Activated CD8-positive, alpha-beta memory T cell treated with anti-CD3 and anti-CD28 coated beads, Interleukin-2, amount 50 U/mL, for 24 hours (primary cell): ENCODE results near the gene STARD8.

ENCODE experiments used
- DNase-seq: peaks from one replicate; pipeline ENCODE4 v3.0.0-alpha.2; 2020; ENCODE audit errors: extremely low read depth

STARD8 gene

DNA sequence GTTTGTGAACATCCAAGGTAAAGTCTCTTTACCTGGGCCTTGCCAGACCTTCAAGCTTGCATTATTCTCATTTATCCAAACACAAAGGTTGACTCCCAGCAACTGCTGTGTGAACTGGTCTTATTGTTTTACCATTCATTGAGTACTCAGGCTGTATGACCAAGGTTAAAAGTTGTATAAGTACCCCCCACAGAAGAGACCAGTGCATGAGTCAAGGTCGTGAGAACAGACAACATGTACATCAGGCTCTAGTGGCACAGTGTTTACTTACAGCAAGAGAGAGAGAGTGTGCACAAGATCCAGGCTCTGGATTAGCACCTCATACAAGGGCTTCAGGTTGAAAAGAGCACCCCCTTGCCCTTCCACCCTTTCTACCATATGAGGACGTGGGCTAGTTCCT lies 103.9 kb downstream of the STARD8 start:
- no peak for DNase-seq

DNA sequence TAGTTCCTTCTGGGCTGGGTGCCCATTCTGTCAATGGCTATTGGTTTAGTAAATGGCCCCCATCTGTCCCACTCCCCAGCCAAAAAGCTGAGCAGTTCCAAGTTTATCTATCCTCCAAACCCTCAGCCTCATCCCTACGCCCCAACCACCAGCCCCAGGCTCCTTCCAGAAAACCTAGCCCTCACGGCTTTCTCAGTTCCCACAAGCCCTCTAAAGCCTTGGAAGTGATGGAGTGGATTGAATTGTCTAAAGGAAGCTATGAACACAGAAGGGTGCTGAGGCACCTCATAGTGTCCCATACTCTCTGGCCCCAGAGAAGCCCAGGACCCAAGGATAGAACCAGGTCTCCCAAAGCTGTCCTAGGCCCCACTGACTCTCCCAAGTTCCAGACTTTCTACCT lies 105.8 kb downstream of the STARD8 start:
- no peak for DNase-seq

- DNase-seq = no peak
These were observed 106.9 kb downstream of the STARD8 start for GRCh38 chrX:68754406-68754805.

DNA sequence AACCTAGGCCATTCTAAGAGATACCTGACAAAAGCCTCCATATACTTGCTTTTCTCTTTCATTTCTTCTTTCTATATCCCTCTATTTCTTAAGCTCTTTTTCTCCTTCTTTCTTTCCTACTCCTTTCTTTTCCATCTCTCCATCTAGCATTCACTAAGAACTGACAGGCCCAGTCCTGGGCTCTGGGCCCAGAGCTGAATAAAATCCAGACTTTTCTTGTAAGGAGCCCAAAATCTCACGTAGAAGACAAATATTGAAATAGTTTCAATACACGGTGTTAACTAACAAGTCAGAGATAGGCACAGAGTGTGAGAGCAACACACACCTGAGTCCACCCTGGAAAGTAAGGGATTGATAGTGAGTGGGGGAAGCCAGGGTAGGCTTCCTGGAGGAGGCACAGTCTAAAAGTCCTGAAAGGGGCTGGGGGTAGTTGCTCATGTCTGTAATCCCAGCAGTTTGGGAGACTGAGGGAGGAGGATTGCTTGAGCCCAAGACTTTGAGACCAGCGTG lies 108.2 kb downstream of the STARD8 start:
- DNase-seq = no peak

- DNase-seq = no peak
These were observed 109.9 kb downstream of the STARD8 start for GRCh38 chrX:68757331-68757730.

GRCh38 chrX:68757731-68758130 lies 110.3 kb downstream of the STARD8 start:
- DNase-seq = no peak

GRCh38 chrX:68758671-68759070 lies 111.2 kb downstream of the STARD8 start:
- no peak for DNase-seq

- no peak for DNase-seq
These were observed 113.6 kb downstream of the STARD8 start for GRCh38 chrX:68761086-68761485.

GRCh38 chrX:68762766-68763165 lies 115.3 kb downstream of the STARD8 start:
- no peak for DNase-seq

- DNase-seq = no peak
These were observed 116.0 kb downstream of the STARD8 start for GRCh38 chrX:68763481-68763880.
